ENCODE data around the gene FGD4. TPM values are rescaled to one million over a fixed set of nuclear protein-coding genes. Genes with fewer than 3 reads are reported as not detected.
A peak's percentile ranks its signal among the peaks of the same experiment; 100 is the strongest.

The FGD4 gene
- total RNA-seq, 4 donors from 2014 or later: 13.8 to 34.6 (median 20.8) TPM

- Histone ChIP-seq H3K27me3 (no peaks in the 10 kb centered on the region), H3K36me3 (no peaks in the 10 kb centered on the region), H3K9me3 (no peaks in the 10 kb centered on the region), H3K4me3 (no peak overlapping the region), H3K27ac (no peak overlapping the region), H3K4me1 (peaks cover 0 to 3% of the 10 kb centered on the region in 2 donors)
- no peak for DNase-seq
- intact Hi-C loops (cut with DNase I; ENCODE audit: low total_unique reads): no loop called here
- no peak for TF ChIP-seq POLR2A (IDR thresholded peaks at IDR 0.05)
- no peak for TF ChIP-seq CTCF (IDR thresholded peaks at IDR 0.05)
Measured at GRCh38 chr12:32419520-32419960, 20.2 kb downstream of the FGD4 start.

GRCh38 chr12:32420356-32420755 is 21.0 kb downstream of the FGD4 start:
- DNase-seq: no peak
- peaks cover 0 to 3% of the 10 kb centered on the region in 2 donors for H3K4me1 ChIP-seq
- TF ChIP-seq CTCF (IDR thresholded peaks at IDR 0.05) (no peak), POLR2A (IDR thresholded peaks at IDR 0.05) (no peak)
- H3K36me3 ChIP-seq: no peaks in the 10 kb centered on the region
- no peak overlapping the region for H3K27ac ChIP-seq
- intact Hi-C loops (cut with DNase I; ENCODE audit: low total_unique reads): no loop called here
- H3K27me3 ChIP-seq: no peaks in the 10 kb centered on the region
- no peaks in the 10 kb centered on the region for H3K9me3 ChIP-seq
- H3K4me3 ChIP-seq: no peak overlapping the region

- H3K4me1 ChIP-seq: peaks cover 0 to 3% of the 10 kb centered on the region in 2 donors
- intact Hi-C loops (cut with DNase I; ENCODE audit: low total_unique reads): no loop called here
- no peak overlapping the region for H3K4me3 ChIP-seq
- peak overlapping the region in 1 of 2 donors; percentile 64 for H3K27ac ChIP-seq
- TF ChIP-seq POLR2A (IDR thresholded peaks at IDR 0.05) (no peak), CTCF (IDR thresholded peaks at IDR 0.05) (no peak)
- no peaks in the 10 kb centered on the region for H3K27me3 ChIP-seq
- H3K9me3 ChIP-seq: no peaks in the 10 kb centered on the region
- DNase-seq: no peak
- H3K36me3 ChIP-seq: no peaks in the 10 kb centered on the region
Measured at GRCh38 chr12:32423559-32423958, 24.2 kb downstream of the FGD4 start.

- no peaks in the 10 kb centered on the region for H3K9me3 ChIP-seq
- H3K4me1 ChIP-seq: no peaks in the 10 kb centered on the region
- H3K27ac ChIP-seq: no peak overlapping the region
- TF ChIP-seq POLR2A (IDR thresholded peaks at IDR 0.05) (no peak), CTCF (IDR thresholded peaks at IDR 0.05) (no peak)
- no peak overlapping the region for H3K4me3 ChIP-seq
- DNase-seq: no peak
- intact Hi-C loops (cut with DNase I; ENCODE audit: low total_unique reads): no loop called here
- H3K27me3 ChIP-seq: no peaks in the 10 kb centered on the region
- no peaks in the 10 kb centered on the region for H3K36me3 ChIP-seq
Measured at GRCh38 chr12:32431025-32431424, 31.7 kb downstream of the FGD4 start.

- TF ChIP-seq POLR2A (IDR thresholded peaks at IDR 0.05) (no peak), CTCF (IDR thresholded peaks at IDR 0.05) (no peak)
- no peak overlapping the region for H3K27ac ChIP-seq
- H3K9me3 ChIP-seq: no peaks in the 10 kb centered on the region
- no peak overlapping the region for H3K4me3 ChIP-seq
- DNase-seq: no peak
- no peaks in the 10 kb centered on the region for H3K27me3 ChIP-seq
- H3K36me3 ChIP-seq: no peaks in the 10 kb centered on the region
- intact Hi-C loops (cut with DNase I; ENCODE audit: low total_unique reads): no loop called here
- H3K4me1 ChIP-seq: no peaks in the 10 kb centered on the region
Measured at GRCh38 chr12:32435921-32436705, 36.8 kb downstream of the FGD4 start.
